Neural cell (in vitro differentiated cells): ENCODE results near the gene CAPN15.

Experiments used
- CTCF ChIP-seq: fragments of 450-650 bp; IDR thresholded peaks from 2 replicates; pipeline ENCODE4 v1.5.1; 2014; ENCODE audit warnings: antibody characterized with exemption, mild to moderate bottlenecking, moderate library complexity; ENCODE audit not compliant: poor library complexity, severe bottlenecking
- EZH2 ChIP-seq: fragments of 200-600, 300-800 bp; shearing (Covaris generic), sonication (generic); IDR thresholded peaks from 2 replicates; pipeline ENCODE4 v1.6.1; 2014; ENCODE audit warnings: antibody characterized with exemption, low read length, borderline replicate concordance, mild to moderate bottlenecking; ENCODE audit not compliant: insufficient read depth, poor library complexity, severe bottlenecking
- POLR2AphosphoS5 ChIP-seq: IDR thresholded peaks from 2 replicates; pipeline ENCODE4 v1.6.1; 2012
- RAD21 ChIP-seq: fragments of 450-650 bp; conservative IDR thresholded peaks from 2 replicates; pipeline ENCODE4 v1.6.1; 2014; ENCODE audit warnings: antibody characterized with exemption, mild to moderate bottlenecking, moderate library complexity

GRCh38 chr16:525123-525519 lies 2.4 kb upstream of the CAPN15 start:
- TF ChIP-seq CTCF (no peak), RAD21 (no peak), POLR2AphosphoS5 (peak; percentile 28), EZH2 (no peak)
